Stimulated activated naive CD8-positive, alpha-beta T cell treated with anti-CD3 and anti-CD28 coated beads, Interleukin-15, amount 100 ng/mL, for 72 hours (primary cell): ENCODE data around the gene C3orf62.

Source experiments
- ATAC-seq: fragments of 150-1000 bp; cut with Tn5 transposase; 2 replicates; pipeline ENCODE4 v1.10.0; 2021; ENCODE audit warnings: mild to moderate bottlenecking, moderate library complexity
- DNase-seq, 2 donors: peaks; one replicate each; pipeline ENCODE4 v3.0.0; 2021 to 2022
- H3K27ac Mint-ChIP-seq, 2 donors: one replicate each; pipeline ENCODE4 v1.8.0; 2022; ENCODE audit warnings: mild to moderate bottlenecking in 2 of 2, mixed read lengths in 2 of 2, moderate library complexity in 2 of 2
- H3K27me3 Mint-ChIP-seq: one replicate; pipeline ENCODE4 v1.8.0; 2022; ENCODE audit warnings: mixed read lengths
- H3K4me1 Mint-ChIP-seq: one replicate; pipeline ENCODE4 v1.8.0; 2022; ENCODE audit warnings: mild to moderate bottlenecking, mixed read lengths
- H3K4me3 Mint-ChIP-seq, 2 donors: one replicate each; pipeline ENCODE4 v1.8.0; 2022; ENCODE audit warnings: mild to moderate bottlenecking in 2 of 2, mixed read lengths in 2 of 2, moderate library complexity in 1 of 2
- H3K9me3 Mint-ChIP-seq, 2 donors: one replicate each; pipeline ENCODE4 v1.8.0; 2022; ENCODE audit warnings: mixed read lengths in 2 of 2

C3orf62 gene

GRCh38 chr3:49276475-49277382, at the start of gene C3orf62:
C3orf62 (minus strand) TSS chr3:49277232; CDS start chr3:49276872, 360 bp downstream.
- DNase-seq (peak; percentile 55 to 75), ATAC-seq (peak; percentile 91)
- no peaks in the 10 kb centered on the region for H3K9me3 Mint-ChIP-seq
- H3K27ac Mint-ChIP-seq: peak within 1 kb of the TSS; percentile 91 to 93
- peak within 1 kb of the TSS; percentile 82 to 86 for H3K4me3 Mint-ChIP-seq
- H3K27me3 Mint-ChIP-seq: no peaks in the 10 kb centered on the region
- H3K4me1 Mint-ChIP-seq: peaks cover 30% of the 10 kb centered on the region

- no peaks in the 10 kb centered on the region for H3K9me3 Mint-ChIP-seq
- no peak for ATAC-seq
- H3K4me3 Mint-ChIP-seq: no peak overlapping the region
- DNase-seq: no peak
- H3K4me1 Mint-ChIP-seq: no peaks in the 10 kb centered on the region
- no peaks in the 10 kb centered on the region for H3K27me3 Mint-ChIP-seq
- H3K27ac Mint-ChIP-seq: peak overlapping the region in 1 of 2 donors; percentile 65
These were observed 47.7 kb upstream of the C3orf62 start for GRCh38 chr3:49324768-49325167.

DNA sequence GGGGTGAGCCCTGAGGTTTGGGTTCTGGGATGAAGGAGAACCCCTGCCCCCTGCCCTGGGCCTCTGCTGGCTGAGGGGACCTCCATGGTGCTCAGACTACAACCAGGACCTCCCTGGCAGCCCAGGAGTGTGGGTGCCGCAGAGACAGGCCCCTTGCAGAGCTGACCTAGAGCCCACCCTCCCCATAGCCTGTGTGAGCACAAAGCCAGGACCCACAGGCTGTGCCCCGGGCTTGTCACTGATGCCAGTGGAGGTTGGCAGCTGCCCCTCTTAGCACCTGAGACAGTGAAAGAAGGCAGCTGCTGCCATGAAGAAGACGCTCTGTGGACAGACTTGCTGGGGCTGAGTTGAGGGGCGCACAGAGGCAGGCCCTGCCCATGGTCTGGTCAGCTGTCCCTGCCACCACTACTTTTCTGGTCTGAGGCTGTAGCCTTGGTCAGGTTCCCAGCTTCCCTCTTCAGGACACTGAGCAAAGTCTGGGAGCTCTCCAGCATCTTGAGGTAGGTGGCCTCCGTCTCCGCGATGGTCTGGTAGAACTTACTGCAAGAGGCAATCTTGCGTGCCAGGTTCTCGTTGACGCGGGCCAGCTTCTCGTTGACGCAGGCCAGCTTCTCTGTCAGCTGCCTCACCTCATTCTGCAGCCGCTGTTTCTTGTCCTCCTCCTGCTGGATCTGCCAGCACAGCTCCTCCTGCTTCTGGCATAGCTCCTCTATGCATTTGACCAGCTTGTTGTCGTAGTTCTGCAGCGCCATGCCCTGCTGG, 39.8 kb upstream of the C3orf62 start:
- H3K27ac Mint-ChIP-seq: no peak overlapping the region
- H3K27me3 Mint-ChIP-seq: no peaks in the 10 kb centered on the region
- DNase-seq: no peak
- no peak for ATAC-seq
- no peak overlapping the region for H3K4me3 Mint-ChIP-seq
- no peaks in the 10 kb centered on the region for H3K9me3 Mint-ChIP-seq
- H3K4me1 Mint-ChIP-seq: no peaks in the 10 kb centered on the region

DNA sequence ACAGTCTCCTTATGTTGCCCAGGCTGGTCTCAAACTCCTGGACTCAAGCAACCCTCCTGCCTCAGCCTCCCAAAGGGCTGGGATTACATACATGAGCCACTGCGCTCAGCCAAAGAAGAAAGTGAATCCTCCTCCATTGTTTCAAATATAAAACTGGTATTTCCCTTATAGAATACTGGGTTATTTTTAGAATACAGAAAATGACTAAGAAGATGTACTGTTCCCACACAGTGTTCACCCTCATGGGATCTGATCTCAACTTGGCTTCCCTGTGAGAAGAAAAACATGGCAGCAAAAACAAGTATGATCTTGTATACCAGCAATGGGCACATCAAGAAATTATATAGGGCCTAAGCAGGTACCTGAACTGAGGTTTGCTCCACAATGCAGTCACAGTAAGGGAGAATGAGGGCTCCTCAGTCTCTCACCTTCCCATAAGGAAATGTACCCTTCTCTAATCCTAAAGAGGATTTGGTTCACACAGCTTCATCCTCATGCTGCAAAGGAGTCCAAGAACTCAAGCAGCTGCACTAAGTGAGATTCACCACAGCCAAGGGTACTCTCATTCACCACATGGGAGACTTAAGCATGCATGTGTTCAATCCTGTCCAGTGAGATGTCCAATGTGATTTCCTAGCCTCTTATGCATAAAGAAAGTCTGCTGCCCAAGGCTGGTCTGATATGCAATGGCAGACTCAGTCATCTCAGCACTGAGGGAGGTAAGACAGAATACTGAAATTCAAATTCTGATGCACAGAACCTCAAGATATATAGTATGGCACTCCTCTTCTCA, 37.1 kb upstream of the C3orf62 start:
- ATAC-seq: no peak
- H3K27ac Mint-ChIP-seq: peak overlapping the region; percentile 74 to 78

DNA sequence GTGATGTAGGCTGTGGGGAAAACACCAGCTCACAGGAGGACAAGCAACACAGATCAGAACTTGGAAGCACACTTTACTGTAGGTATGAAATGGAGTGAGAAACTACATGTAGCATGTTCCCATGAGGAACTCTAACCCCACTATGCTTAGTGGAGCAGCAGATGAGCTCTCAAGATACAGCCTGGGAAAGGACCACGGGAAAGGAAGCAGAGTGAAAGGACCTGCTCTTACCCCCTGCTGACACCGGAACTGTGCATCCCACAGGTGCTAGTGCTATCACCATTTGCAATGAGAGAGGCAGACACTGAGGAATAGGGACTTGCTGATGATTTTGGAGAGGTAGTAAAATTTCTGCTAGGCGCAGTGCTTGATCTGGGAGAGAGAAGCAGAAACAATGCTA, 34.3 kb upstream of the C3orf62 start:
- Mint-ChIP-seq H3K4me1 (no peaks in the 10 kb centered on the region), H3K4me3 (no peak overlapping the region), H3K27ac (no peak overlapping the region), H3K9me3 (no peaks in the 10 kb centered on the region), H3K27me3 (no peaks in the 10 kb centered on the region)
- DNase-seq (no peak), ATAC-seq (no peak)

More for the DNA sequence above, 37.1 kb upstream of the C3orf62 start:
- Mint-ChIP-seq H3K27me3 (no peaks in the 10 kb centered on the region), H3K4me3 (no peak overlapping the region), H3K4me1 (no peaks in the 10 kb centered on the region), H3K9me3 (no peaks in the 10 kb centered on the region)
- no peak for DNase-seq

DNA sequence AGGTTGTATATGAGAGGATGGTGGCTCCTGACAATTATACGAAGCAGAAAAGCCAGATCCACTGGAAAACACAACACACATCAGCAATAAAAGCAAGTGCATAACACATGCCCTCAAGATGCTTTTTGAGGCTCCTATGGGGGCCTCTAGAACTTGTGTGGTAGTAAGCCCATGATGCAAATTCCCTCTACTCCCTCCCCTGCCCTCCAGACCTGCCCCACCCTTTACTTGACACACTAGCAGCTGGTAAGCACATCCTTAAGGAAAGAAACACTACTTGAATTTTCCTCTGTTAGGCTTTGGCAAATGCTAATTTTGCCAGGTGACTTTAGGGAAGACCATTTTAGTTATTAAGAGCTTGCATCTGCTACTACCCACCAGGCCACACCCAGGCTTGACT, 33.6 kb upstream of the C3orf62 start:
- Mint-ChIP-seq H3K9me3 (no peaks in the 10 kb centered on the region), H3K27ac (no peak overlapping the region), H3K27me3 (no peaks in the 10 kb centered on the region), H3K4me3 (no peak overlapping the region), H3K4me1 (no peaks in the 10 kb centered on the region)
- ATAC-seq (no peak), DNase-seq (no peak)

DNA sequence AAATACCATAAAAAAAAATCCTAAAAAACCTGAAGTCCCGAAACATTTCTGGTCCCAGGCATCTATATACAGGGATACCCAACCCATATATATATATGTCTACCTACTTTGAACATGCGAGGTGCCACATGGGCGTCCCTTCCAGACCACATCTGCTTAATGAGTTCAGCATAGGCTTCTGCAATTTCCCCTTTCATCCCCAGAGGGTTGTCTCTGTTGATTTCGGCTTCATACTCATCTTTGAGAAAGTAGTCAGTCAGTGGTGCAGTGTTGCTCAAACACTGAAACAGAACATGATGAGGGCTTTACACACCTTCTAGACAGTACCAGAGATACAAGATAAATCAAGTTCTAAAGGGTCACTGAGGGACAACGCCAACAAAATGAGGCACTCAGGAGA, 28.6 kb upstream of the C3orf62 start:
- no peaks in the 10 kb centered on the region for H3K9me3 Mint-ChIP-seq
- DNase-seq (no peak), ATAC-seq (no peak)
- peak overlapping the region in 1 of 2 donors; percentile 63 for H3K27ac Mint-ChIP-seq
- H3K4me1 Mint-ChIP-seq: no peaks in the 10 kb centered on the region
- H3K4me3 Mint-ChIP-seq: no peak overlapping the region
- no peaks in the 10 kb centered on the region for H3K27me3 Mint-ChIP-seq

- Mint-ChIP-seq H3K27me3 (no peaks in the 10 kb centered on the region), H3K27ac (no peak overlapping the region), H3K4me1 (no peaks in the 10 kb centered on the region), H3K9me3 (no peaks in the 10 kb centered on the region), H3K4me3 (no peak overlapping the region)
- no peak for ATAC-seq
- no peak for DNase-seq
These were observed 25.6 kb upstream of the C3orf62 start for GRCh38 chr3:49302613-49303012.

DNA sequence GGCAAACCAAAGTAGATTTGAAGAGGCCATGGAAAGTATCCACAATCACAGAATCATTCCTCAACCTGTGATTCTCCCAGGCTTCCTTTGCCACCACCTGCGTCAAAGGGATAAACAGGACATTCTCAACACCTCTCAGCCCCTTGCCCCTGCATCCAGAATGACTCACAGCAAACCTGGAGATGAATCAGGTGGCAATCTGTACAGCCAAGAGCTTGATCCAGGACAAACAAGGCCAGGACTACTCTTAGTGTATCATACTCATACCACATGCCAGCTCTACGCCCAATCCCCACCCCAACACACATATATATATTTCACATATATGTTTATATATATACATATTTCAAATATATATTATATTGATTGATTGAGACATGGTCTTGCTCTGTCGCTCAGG, 23.6 kb upstream of the C3orf62 start:
- Mint-ChIP-seq H3K4me3 (no peak overlapping the region), H3K9me3 (no peaks in the 10 kb centered on the region), H3K27me3 (no peaks in the 10 kb centered on the region), H3K27ac (peak overlapping the region; percentile 78 to 82), H3K4me1 (no peaks in the 10 kb centered on the region)
- no peak for DNase-seq
- no peak for ATAC-seq

- Mint-ChIP-seq H3K9me3 (no peaks in the 10 kb centered on the region), H3K27me3 (no peaks in the 10 kb centered on the region), H3K4me3 (no peak overlapping the region), H3K4me1 (no peaks in the 10 kb centered on the region), H3K27ac (no peak overlapping the region)
- DNase-seq (no peak), ATAC-seq (no peak)
These were observed 21.5 kb upstream of the C3orf62 start for GRCh38 chr3:49298511-49298910.

DNA sequence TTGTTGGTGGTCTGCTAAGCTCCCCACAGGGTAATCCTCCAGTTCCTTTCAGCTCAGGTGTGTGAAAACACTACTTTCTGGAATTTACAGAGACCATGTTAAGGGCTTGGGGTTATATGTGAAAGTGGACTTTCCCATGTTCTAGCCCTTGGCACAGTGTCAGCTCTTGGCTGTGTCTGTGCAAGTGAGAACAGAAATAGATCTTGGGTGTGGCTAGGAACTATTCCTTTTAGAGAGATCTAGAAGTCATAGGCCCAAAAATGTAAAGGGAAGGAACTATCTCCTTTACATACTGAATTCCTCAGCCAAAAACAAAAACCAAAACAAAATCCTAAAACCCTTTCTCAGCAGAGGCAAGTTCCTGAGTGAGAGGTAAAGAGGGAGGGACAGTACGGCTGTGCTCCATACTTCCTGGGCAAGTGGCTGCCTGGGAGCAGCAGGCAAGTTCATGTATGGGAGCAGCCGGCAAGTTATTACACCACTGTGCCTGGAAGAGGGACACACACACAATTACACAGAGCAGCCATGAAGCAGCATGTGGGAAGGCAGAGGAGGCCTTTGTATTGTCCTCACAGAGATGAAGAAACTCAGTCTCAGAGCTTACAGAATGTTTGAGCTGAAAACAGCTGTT, 19.9 kb upstream of the C3orf62 start:
- no peaks in the 10 kb centered on the region for H3K4me1 Mint-ChIP-seq
- no peak overlapping the region for H3K4me3 Mint-ChIP-seq
- H3K27me3 Mint-ChIP-seq: no peaks in the 10 kb centered on the region
- H3K27ac Mint-ChIP-seq: peak overlapping the region in 1 of 2 donors; percentile 74
- no peak for ATAC-seq
- no peaks in the 10 kb centered on the region for H3K9me3 Mint-ChIP-seq
- DNase-seq: no peak

DNA sequence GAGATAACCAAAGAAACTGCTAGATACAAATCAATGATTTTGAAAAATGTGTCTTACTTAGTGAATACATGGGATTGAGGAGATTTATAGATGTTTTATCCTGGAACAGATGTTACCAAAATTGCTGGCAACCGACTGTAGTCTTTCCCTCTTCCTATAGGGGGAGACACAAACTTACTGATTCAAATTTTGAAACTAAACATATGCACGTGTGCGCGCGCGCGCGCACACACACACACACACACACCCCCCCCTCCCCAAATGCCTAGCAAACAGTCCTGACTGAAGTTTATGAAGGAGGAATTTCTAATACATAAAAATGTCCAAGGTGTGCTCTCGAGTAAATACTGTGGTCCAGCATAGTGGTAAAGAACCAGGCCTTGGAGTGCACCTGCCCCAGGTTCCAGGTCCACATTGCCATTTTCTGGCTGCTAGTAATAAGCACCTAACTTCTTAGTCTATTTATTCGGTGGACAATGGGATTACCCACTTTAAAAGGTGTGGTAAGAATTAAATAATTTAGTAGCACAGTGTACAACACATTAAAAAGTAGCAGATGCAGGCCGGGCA, 18.5 kb upstream of the C3orf62 start:
- no peaks in the 10 kb centered on the region for H3K4me1 Mint-ChIP-seq
- no peaks in the 10 kb centered on the region for H3K9me3 Mint-ChIP-seq
- H3K27ac Mint-ChIP-seq: no peak overlapping the region
- H3K27me3 Mint-ChIP-seq: no peaks in the 10 kb centered on the region
- DNase-seq: peak in 1 of 2 donors; percentile 16
- no peak for ATAC-seq
- H3K4me3 Mint-ChIP-seq: no peak overlapping the region

DNA sequence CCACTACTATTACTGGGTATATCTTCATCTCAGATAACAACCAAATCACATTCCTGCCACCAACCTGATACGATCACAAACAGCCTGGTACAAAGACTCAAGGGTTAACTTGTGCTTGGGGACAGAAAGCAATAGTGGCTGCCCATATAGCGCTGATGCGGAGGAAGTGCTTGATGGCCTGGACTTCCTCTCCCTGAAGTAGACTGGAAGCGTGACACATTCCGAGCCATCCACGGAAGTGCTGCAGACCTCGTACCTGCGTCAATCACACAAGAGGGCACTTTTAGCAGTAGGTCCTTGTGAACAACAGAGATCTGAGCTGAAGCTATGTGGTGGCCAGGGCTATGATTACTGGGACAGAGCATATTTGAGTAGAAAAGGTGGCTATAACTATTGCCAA, 17.3 kb upstream of the C3orf62 start:
- H3K4me3 Mint-ChIP-seq: no peak overlapping the region
- no peaks in the 10 kb centered on the region for H3K9me3 Mint-ChIP-seq
- H3K27me3 Mint-ChIP-seq: no peaks in the 10 kb centered on the region
- ATAC-seq: no peak
- H3K27ac Mint-ChIP-seq: peak overlapping the region in 1 of 2 donors; percentile 19
- DNase-seq: no peak
- no peaks in the 10 kb centered on the region for H3K4me1 Mint-ChIP-seq

GRCh38 chr3:49283997-49284396, 7.0 kb upstream of the C3orf62 start:
- Mint-ChIP-seq H3K4me1 (no peaks in the 10 kb centered on the region), H3K27ac (no peak overlapping the region), H3K9me3 (no peaks in the 10 kb centered on the region), H3K27me3 (no peaks in the 10 kb centered on the region), H3K4me3 (no peak overlapping the region)
- DNase-seq: no peak
- ATAC-seq: no peak

GRCh38 chr3:49279376-49279775, 2.3 kb upstream of the C3orf62 start:
- Mint-ChIP-seq H3K4me1 (peaks cover 30% of the 10 kb centered on the region), H3K27ac (no peak overlapping the region), H3K9me3 (no peaks in the 10 kb centered on the region), H3K27me3 (no peaks in the 10 kb centered on the region), H3K4me3 (no peak overlapping the region)
- DNase-seq (no peak), ATAC-seq (no peak)
